ENCODE measurements around the gene ALDH1L1. TPM values are rescaled to one million over a fixed set of nuclear protein-coding genes. Genes with fewer than 3 reads are reported as not detected.

The ALDH1L1 gene
- total and polyA plus RNA-seq, 2 of the 13 experiments (the other 11 are each of a cell fraction or from before 2014, with no cell fraction given): 11.2 to 28.7 TPM

DNA sequence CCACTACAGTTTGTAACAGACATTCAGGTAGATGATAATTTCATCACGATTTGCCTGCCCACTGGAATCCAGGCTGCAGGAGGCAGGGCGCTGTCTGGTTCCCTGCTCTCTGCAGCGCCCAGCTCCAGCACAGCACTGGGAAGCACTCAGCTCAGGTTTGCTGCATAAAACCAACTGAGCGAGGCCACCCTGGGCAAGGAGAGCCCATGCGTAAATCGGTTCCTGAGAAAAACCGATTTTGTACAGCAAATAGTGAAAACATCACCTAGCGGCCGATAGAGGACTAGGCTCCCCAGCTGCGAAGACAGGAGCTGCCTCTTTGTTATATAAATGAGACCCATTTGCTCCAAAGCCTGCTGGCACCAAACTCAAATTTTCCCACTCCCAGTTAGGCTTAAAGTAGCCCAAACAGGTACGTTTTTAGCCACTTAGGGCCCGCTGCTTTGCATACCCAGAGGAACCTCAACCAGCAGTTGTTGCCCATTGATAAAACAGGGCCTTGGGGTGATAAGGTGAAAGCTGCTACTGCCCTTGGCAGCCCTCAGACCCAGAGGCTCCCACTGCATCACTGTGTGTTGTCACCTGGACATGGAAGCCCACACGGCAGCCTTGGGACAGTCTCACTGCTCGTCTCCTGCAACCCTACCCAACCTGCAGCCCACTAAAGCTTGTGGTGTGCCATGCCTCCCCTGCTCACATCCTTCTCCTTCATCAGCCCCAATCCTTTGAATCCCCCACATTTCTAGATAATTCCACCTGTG, 47.5 kb downstream of the ALDH1L1 start:
- Histone ChIP-seq H3K27ac (ENCODE audit: extremely low read length, insufficient read depth, low read length) (no peak overlapping the region), H3K4me1 (ENCODE audit: insufficient read depth, low read length) (peaks cover 6% of the 10 kb centered on the region), H3K79me2 (ENCODE audit: insufficient read depth, low read length) (no peaks in the 10 kb centered on the region), H3K27me3 (ENCODE audit: control insufficient read depth in 1 of 2, insufficient read depth in 2 of 2, low read length in 2 of 2) (no peaks in the 10 kb centered on the region), H4K20me1 (ENCODE audit: insufficient read depth, low read length) (no peaks in the 10 kb centered on the region), H3K9ac (ENCODE audit: insufficient read depth, low read depth, low read length) (no peak overlapping the region), H3K36me3 (replicated peaks in 1 of 2; ENCODE audit: control insufficient read depth in 1 of 2, insufficient read depth in 2 of 2, low read length in 2 of 2) (no peaks in the 10 kb centered on the region), H3K4me2 (ENCODE audit: low read depth, low read length) (no peak overlapping the region), H3K4me3 (replicated peaks in 1 of 3; ENCODE audit: insufficient read depth in 1 of 3, low read depth in 2 of 3, low read length in 3 of 3) (no peak overlapping the region), H2AFZ (ENCODE audit: low read length) (no peak overlapping the region), H3K9me3 (ENCODE audit: low read length) (no peaks in the 10 kb centered on the region)
- BruUV-seq (replicated peaks): no TSS peak
- FAIRE-seq (no peak), ATAC-seq (no peak), DNase-seq (ENCODE audit: low spot score) (no peak)
- in situ Hi-C loops (cut with HindIII; ENCODE audit: extremely low pct_ligation_motif_present, low pct_unique_long_range_greater_than_20kb) (loop anchor here (10.0 to 25.0 kb wide), 2 partner anchors 62 to 229 kb away; partner anchors contain the start of gene KLF15), intact Hi-C loops (cut with micrococcal nuclease; ENCODE audit: unreplicated experiment) (no loop called here)
- ChIA-PET POLR2A (no interaction called here), CTCF (ENCODE audit: low intra/inter-chr PET ratio, low total read pairs) (interaction anchor here (2.1 to 4.2 kb wide), 3 partner anchors 65 to 256 kb away, joined by 16 to 27 read pairs (median 25); no protein-coding TSS in a partner anchor)
- TF ChIP-seq YY1 (IDR thresholded peaks at IDR 0.05; ENCODE audit: insufficient read depth, insufficient replicate concordance, low read depth, low read length): no peak
- TF ChIP-seq ZNF768 (CRISPR knock-in tag; IDR thresholded peaks at IDR 0.05): no peak
- TF ChIP-seq ZNF431 (CRISPR knock-in tag; IDR thresholded peaks at IDR 0.05; ENCODE audit: borderline replicate concordance, low read depth): no peak
- no peak for TF ChIP-seq FOXP1 (IDR thresholded peaks at IDR 0.05)
- TF ChIP-seq FOXP1 (CRISPR knock-in tag; IDR thresholded peaks at IDR 0.05): no peak
- no peak for TF ChIP-seq NCOA2 (CRISPR knock-in tag; IDR thresholded peaks at IDR 0.05)
- TF ChIP-seq HIVEP1 (CRISPR knock-in tag; IDR thresholded peaks at IDR 0.05): no peak
- no peak for TF ChIP-seq ZNF296 (CRISPR knock-in tag; conservative IDR thresholded peaks at IDR 0.05)
- TF ChIP-seq, protein P1, sequence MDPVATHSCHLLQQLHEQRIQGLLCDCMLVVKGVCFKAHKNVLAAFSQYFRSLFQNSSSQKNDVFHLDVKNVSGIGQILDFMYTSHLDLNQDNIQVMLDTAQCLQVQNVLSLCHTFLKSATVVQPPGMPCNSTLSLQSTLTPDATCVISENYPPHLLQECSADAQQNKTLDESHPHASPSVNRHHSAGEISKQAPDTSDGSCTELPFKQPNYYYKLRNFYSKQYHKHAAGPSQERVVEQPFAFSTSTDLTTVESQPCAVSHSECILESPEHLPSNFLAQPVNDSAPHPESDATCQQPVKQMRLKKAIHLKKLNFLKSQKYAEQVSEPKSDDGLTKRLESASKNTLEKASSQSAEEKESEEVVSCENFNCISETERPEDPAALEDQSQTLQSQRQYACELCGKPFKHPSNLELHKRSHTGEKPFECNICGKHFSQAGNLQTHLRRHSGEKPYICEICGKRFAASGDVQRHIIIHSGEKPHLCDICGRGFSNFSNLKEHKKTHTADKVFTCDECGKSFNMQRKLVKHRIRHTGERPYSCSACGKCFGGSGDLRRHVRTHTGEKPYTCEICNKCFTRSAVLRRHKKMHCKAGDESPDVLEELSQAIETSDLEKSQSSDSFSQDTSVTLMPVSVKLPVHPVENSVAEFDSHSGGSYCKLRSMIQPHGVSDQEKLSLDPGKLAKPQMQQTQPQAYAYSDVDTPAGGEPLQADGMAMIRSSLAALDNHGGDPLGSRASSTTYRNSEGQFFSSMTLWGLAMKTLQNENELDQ (CRISPR knock-in tag; IDR thresholded peaks at IDR 0.05; ENCODE audit: borderline replicate concordance): no peak
- TF ChIP-seq HMGA1 (CRISPR knock-in tag; conservative IDR thresholded peaks at IDR 0.05): no peak
- TF ChIP-seq FOXC1 (CRISPR knock-in tag; IDR thresholded peaks at IDR 0.05; ENCODE audit: borderline replicate concordance): no peak
- TF ChIP-seq ZNF143 (CRISPR knock-in tag; IDR thresholded peaks at IDR 0.05): no peak
- TF ChIP-seq ASH2L (IDR thresholded peaks at IDR 0.05; ENCODE audit: insufficient read length, low read depth, low read length): no peak
- TF ChIP-seq ZNF775 (CRISPR knock-in tag; IDR thresholded peaks at IDR 0.05; ENCODE audit: borderline replicate concordance): no peak
- TF ChIP-seq TCF12 (IDR thresholded peaks at IDR 0.05): no peak
- TF ChIP-seq TCF12 (CRISPR knock-in tag; IDR thresholded peaks at IDR 0.05): no peak
- no peak for TF ChIP-seq ZNF780A (CRISPR knock-in tag; IDR thresholded peaks at IDR 0.05)
- no peak for TF ChIP-seq NR2F1 (CRISPR knock-in tag; IDR thresholded peaks at IDR 0.05)
- TF ChIP-seq, protein P2, sequence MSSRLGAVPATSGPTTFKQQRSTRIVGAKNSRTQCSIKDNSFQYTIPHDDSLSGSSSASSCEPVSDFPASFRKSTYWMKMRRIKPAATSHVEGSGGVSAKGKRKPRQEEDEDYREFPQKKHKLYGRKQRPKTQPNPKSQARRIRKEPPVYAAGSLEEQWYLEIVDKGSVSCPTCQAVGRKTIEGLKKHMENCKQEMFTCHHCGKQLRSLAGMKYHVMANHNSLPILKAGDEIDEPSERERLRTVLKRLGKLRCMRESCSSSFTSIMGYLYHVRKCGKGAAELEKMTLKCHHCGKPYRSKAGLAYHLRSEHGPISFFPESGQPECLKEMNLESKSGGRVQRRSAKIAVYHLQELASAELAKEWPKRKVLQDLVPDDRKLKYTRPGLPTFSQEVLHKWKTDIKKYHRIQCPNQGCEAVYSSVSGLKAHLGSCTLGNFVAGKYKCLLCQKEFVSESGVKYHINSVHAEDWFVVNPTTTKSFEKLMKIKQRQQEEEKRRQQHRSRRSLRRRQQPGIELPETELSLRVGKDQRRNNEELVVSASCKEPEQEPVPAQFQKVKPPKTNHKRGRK (CRISPR knock-in tag; IDR thresholded peaks at IDR 0.05): no peak
- no peak for TF ChIP-seq ZFP90 (CRISPR knock-in tag; IDR thresholded peaks at IDR 0.05; ENCODE audit: borderline replicate concordance)
- no peak for TF ChIP-seq SMYD3 (CRISPR knock-in tag; IDR thresholded peaks at IDR 0.05)
- 90% methylated on average over 9 of the region's 14 CpGs for WGBS (ENCODE audit: low lambda C conversion rate)

Data from HepG2 (cell line).